ENCODE results near the gene CCR1. TPM values are rescaled to one million over a fixed set of nuclear protein-coding genes. Genes with fewer than 3 reads are reported as not detected.

CCR1 gene
- total RNA-seq, 1 experiment from 2014 or later = not detected

DNA sequence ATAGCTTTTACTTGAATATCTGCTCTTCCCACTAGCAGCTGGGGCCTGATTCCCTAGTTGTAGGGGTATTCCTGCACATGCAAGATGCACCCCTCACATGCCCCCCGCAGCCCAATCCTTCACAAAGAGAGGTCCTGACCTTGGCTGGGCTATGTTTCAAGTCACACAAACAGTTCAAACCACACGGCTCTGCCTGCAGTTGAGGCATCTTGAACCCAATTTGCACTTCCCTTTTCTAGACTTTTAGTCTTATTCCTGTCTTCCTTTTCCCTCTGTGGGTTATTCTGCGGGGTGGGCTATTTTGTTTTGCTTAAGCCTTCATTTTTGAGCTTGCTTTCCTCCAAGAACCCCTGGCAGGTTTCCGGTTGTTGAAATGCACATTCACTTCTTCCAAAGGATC, 13.3 kb upstream of the CCR1 start:
- BruUV-seq (replicated peaks) = no TSS peak
- ChIA-PET CTCF (no interaction called here), POLR2A (ENCODE audit: low non-redundant PET) (no interaction called here)
- no peak for DNase-seq (ENCODE audit: low spot score)
- Histone ChIP-seq H3K9me3 (ENCODE audit: low read depth, low read length, poor library complexity, severe bottlenecking) (no peaks in the 10 kb centered on the region), H3K36me3 (ENCODE audit: insufficient read depth, low read length, poor library complexity, severe bottlenecking) (no peaks in the 10 kb centered on the region), H3K27me3 (replicated peaks; ENCODE audit: insufficient read depth, low read depth, low read length, poor library complexity) (no peaks in the 10 kb centered on the region), H3K4me3 (ENCODE audit: low read depth, low read length, poor library complexity, severe bottlenecking) (no peak overlapping the region), H3K27ac (ENCODE audit: low read depth, low read length, poor library complexity, severe bottlenecking) (no peak overlapping the region), H3K4me1 (ENCODE audit: insufficient read depth, low read length, poor library complexity, severe bottlenecking) (no peaks in the 10 kb centered on the region)
- intact Hi-C loops (cut with micrococcal nuclease; ENCODE audit: unreplicated experiment) = no loop called here
- TF ChIP-seq EZH2 (IDR thresholded peaks at IDR 0.05; ENCODE audit: borderline replicate concordance, low read depth, low read length, poor library complexity, severe bottlenecking) = no peak
- TF ChIP-seq, protein P1, sequence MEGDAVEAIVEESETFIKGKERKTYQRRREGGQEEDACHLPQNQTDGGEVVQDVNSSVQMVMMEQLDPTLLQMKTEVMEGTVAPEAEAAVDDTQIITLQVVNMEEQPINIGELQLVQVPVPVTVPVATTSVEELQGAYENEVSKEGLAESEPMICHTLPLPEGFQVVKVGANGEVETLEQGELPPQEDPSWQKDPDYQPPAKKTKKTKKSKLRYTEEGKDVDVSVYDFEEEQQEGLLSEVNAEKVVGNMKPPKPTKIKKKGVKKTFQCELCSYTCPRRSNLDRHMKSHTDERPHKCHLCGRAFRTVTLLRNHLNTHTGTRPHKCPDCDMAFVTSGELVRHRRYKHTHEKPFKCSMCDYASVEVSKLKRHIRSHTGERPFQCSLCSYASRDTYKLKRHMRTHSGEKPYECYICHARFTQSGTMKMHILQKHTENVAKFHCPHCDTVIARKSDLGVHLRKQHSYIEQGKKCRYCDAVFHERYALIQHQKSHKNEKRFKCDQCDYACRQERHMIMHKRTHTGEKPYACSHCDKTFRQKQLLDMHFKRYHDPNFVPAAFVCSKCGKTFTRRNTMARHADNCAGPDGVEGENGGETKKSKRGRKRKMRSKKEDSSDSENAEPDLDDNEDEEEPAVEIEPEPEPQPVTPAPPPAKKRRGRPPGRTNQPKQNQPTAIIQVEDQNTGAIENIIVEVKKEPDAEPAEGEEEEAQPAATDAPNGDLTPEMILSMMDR (conservative IDR thresholded peaks at IDR 0.05; ENCODE audit: low read depth, low read length) = no peak

- CTCF ChIA-PET = no interaction called here
- no TSS peak for BruUV-seq (replicated peaks)
These were observed 10.1 kb upstream of the CCR1 start for GRCh38 chr3:46218196-46218709.

DNA sequence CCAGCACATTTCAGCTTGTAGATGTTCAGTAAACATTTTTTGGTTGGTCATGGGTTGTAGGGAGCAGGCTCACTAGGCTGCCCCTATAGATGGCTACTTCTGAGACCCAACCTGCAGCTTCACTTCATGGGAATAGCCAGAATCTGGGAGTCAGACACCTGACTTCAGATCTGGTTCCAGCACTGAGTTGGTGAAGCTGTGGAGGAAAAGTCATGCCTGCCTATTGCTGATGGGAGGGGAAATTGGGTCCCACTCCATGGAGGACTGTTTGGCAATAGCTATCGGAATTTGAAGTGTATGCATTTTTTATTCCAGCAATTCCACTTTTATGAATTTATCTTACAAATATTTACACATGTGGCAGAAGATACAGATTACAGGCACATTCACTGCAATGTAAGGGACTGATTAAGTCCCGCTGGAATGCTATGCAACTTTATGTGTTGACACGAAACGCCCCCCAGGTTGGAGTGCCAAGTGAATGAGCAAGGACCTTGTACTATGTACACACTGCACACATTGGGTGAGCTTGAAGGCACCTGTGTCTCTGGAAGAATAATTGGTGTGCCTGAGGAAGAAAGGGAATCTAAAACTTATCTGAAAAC, 7.8 kb upstream of the CCR1 start:
- Histone ChIP-seq H3K27me3 (replicated peaks; ENCODE audit: insufficient read depth, low read depth, low read length, poor library complexity) (no peaks in the 10 kb centered on the region), H3K9me3 (ENCODE audit: low read depth, low read length, poor library complexity, severe bottlenecking) (no peaks in the 10 kb centered on the region), H3K36me3 (ENCODE audit: insufficient read depth, low read length, poor library complexity, severe bottlenecking) (no peaks in the 10 kb centered on the region), H3K4me1 (ENCODE audit: insufficient read depth, low read length, poor library complexity, severe bottlenecking) (no peaks in the 10 kb centered on the region), H3K4me3 (ENCODE audit: low read depth, low read length, poor library complexity, severe bottlenecking) (no peak overlapping the region), H3K27ac (ENCODE audit: low read depth, low read length, poor library complexity, severe bottlenecking) (no peak overlapping the region)
- CTCF ChIA-PET = no interaction called here
- BruUV-seq (replicated peaks) = no TSS peak
- POLR2A ChIA-PET (ENCODE audit: low non-redundant PET) = no interaction called here
- no peak for DNase-seq (ENCODE audit: low spot score)
- intact Hi-C loops (cut with micrococcal nuclease; ENCODE audit: unreplicated experiment) = loop anchor here (10.0 kb wide), 1 partner anchor 159 kb away; the partner anchor contains the start of gene CCR5
- TF ChIP-seq, protein P1 (conservative IDR thresholded peaks at IDR 0.05; ENCODE audit: low read depth, low read length) = no peak
- TF ChIP-seq EZH2 (IDR thresholded peaks at IDR 0.05; ENCODE audit: borderline replicate concordance, low read depth, low read length, poor library complexity, severe bottlenecking) = no peak

More at GRCh38 chr3:46218196-46218709, 10.1 kb upstream of the CCR1 start:
- Histone ChIP-seq H3K4me3 (ENCODE audit: low read depth, low read length, poor library complexity, severe bottlenecking) (no peak overlapping the region), H3K4me1 (ENCODE audit: insufficient read depth, low read length, poor library complexity, severe bottlenecking) (no peaks in the 10 kb centered on the region), H3K9me3 (ENCODE audit: low read depth, low read length, poor library complexity, severe bottlenecking) (no peaks in the 10 kb centered on the region), H3K27me3 (replicated peaks; ENCODE audit: insufficient read depth, low read depth, low read length, poor library complexity) (no peaks in the 10 kb centered on the region), H3K36me3 (ENCODE audit: insufficient read depth, low read length, poor library complexity, severe bottlenecking) (no peaks in the 10 kb centered on the region), H3K27ac (ENCODE audit: low read depth, low read length, poor library complexity, severe bottlenecking) (no peak overlapping the region)
- TF ChIP-seq EZH2 (IDR thresholded peaks at IDR 0.05; ENCODE audit: borderline replicate concordance, low read depth, low read length, poor library complexity, severe bottlenecking) = no peak
- TF ChIP-seq, protein P1 (conservative IDR thresholded peaks at IDR 0.05; ENCODE audit: low read depth, low read length) = no peak
- DNase-seq (ENCODE audit: low spot score) = no peak
- intact Hi-C loops (cut with micrococcal nuclease; ENCODE audit: unreplicated experiment) = loop anchor here (10.0 kb wide), 1 partner anchor 157 kb away; the partner anchor contains the start of gene CCR5
- POLR2A ChIA-PET (ENCODE audit: low non-redundant PET) = no interaction called here
